ENCODE measurements around the gene TMC3.

Gene TMC3

GRCh38 chr15:81296673-81297072 lies 77.3 kb downstream of the TMC3 start:
- peak; percentile 34 for DNase-seq

- DNase-seq = no peak
Observed at GRCh38 chr15:81296186-81296585, 77.8 kb downstream of the TMC3 start.

- DNase-seq = no peak
Observed at GRCh38 chr15:81295486-81296121, 78.4 kb downstream of the TMC3 start.

GRCh38 chr15:81294516-81294880 lies 79.5 kb downstream of the TMC3 start:
- no peak for DNase-seq

GRCh38 chr15:81293728-81294515 lies 80.1 kb downstream of the TMC3 start:
- DNase-seq = no peak

GRCh38 chr15:81292523-81293001 lies 81.5 kb downstream of the TMC3 start:
- no peak for DNase-seq

GRCh38 chr15:81291916-81292522 lies 82.0 kb downstream of the TMC3 start:
- no peak for DNase-seq

GRCh38 chr15:81289910-81290309 lies 84.1 kb downstream of the TMC3 start:
- no peak for DNase-seq

GRCh38 chr15:81288616-81289015 lies 85.4 kb downstream of the TMC3 start:
- no peak for DNase-seq

- DNase-seq = no peak
Observed at GRCh38 chr15:81288040-81288439, 86.0 kb downstream of the TMC3 start.

GRCh38 chr15:81286621-81287121 lies 87.3 kb downstream of the TMC3 start:
- DNase-seq = no peak

- DNase-seq = no peak
Observed at GRCh38 chr15:81285461-81285860, 88.6 kb downstream of the TMC3 start.

- DNase-seq = no peak
Observed at GRCh38 chr15:81284256-81285031, 89.6 kb downstream of the TMC3 start.

GRCh38 chr15:81282911-81283310 lies 91.1 kb downstream of the TMC3 start:
- DNase-seq = no peak

- DNase-seq = no peak
Observed at GRCh38 chr15:81282606-81282895, 91.5 kb downstream of the TMC3 start.

- DNase-seq = no peak
Observed at GRCh38 chr15:81281766-81282605, 92.0 kb downstream of the TMC3 start.

- no peak for DNase-seq
Observed at GRCh38 chr15:81281456-81281735, 92.6 kb downstream of the TMC3 start.
